Heart left ventricle (tissue), 16 donors: Measurements from ENCODE around the gene CHAT. TPM values are rescaled to one million over a fixed set of nuclear protein-coding genes. Genes with fewer than 3 reads are reported as not detected.

Source experiments
- ATAC-seq, 4 donors: fragments of 200-7000 bp; cut with Tn5 transposase; one replicate each; pipeline ENCODE4 v1.9.1; 2020 to 2022; ENCODE audit warnings: moderate library complexity in 4 of 4, mild to moderate bottlenecking in 3 of 4, moderate number of reproducible peaks in 1 of 4
- DNase-seq, 5 donors: peaks; one replicate each; pipeline ENCODE4 v3.0.0-alpha.2; 2020
- H3K27ac ChIP-seq, 12 donors: fragments of 200-600 bp; sonication (generic) in 4 of 12; one replicate each; pipeline versions ENCODE4 v1.5.0 to v1.8.0; 2016 to 2022; ENCODE audit warnings: mild to moderate bottlenecking in 2 of 12
- H3K27me3 ChIP-seq, 9 donors: fragments of 200-600 bp; sonication (generic) in 2 of 9; one replicate each; pipeline versions ENCODE4 v1.5.1 to v1.8.0; 2016 to 2022; ENCODE audit warnings: mild to moderate bottlenecking in 3 of 9
- H3K36me3 ChIP-seq, 9 donors: fragments of 200-600 bp; sonication (generic) in 2 of 9; one replicate each; pipeline versions ENCODE4 v1.5.0 to v1.8.0; 2018 to 2022; ENCODE audit warnings: mild to moderate bottlenecking in 2 of 9
- H3K4me1 ChIP-seq, 12 donors: fragments of 200-600 bp; sonication (generic) in 4 of 12; one replicate each; pipeline versions ENCODE4 v1.5.0 to v1.8.0; 2016 to 2022; ENCODE audit warnings: mild to moderate bottlenecking in 3 of 12
- H3K4me3 ChIP-seq, 12 donors: fragments of 200-600 bp; sonication (generic) in 4 of 12; one replicate each; pipeline versions ENCODE4 v1.5.0 to v1.8.0; 2017 to 2022; ENCODE audit warnings: mild to moderate bottlenecking in 9 of 12, moderate library complexity in 4 of 12
- H3K9me3 ChIP-seq, 12 donors: fragments of 200-600 bp; sonication (generic) in 4 of 12; one replicate each; pipeline versions ENCODE4 v1.5.0 to v1.8.0; 2016 to 2022; ENCODE audit warnings: mild to moderate bottlenecking in 1 of 12
- POLR2A ChIP-seq, 2 donors: fragments of 450-650 bp; IDR thresholded peaks; one replicate each; pipeline ENCODE4 v1.6.1; 2017; ENCODE audit warnings: antibody characterized with exemption in 2 of 2, mild to moderate bottlenecking in 2 of 2, moderate library complexity in 2 of 2
- WGBS, 4 donors: extraction: QIAGEN DNeasy Blood & Tissue Kit in 2 of 4; methylation state at CpG; one replicate each; pipeline versions ENCODE4 v1.1.5 to v1.1.7; 2013 to 2018; 5-methylcytosine and 5-hydroxymethylcytosine counted together
- intact Hi-C, 10 donors: fragments of 100-400 bp; cut with DNase I; formaldehyde crosslinking; loops; one replicate each; pipeline versions ENCODE4 v1.11.1 to v1.14.2; 2022
- polyA plus RNA-seq, 2 donors: library from polyadenylated mRNA; stranded (reverse); fragments of 200-250 nt; gene quantifications; one replicate each; pipeline ENCODE4 v1.2.3, GENCODE V29; 2013
- total RNA-seq, 9 donors: library from RNA; depleted of rRNA in 2 of 9; stranded (reverse); fragments of >200 nt in 2 of 9; fragmentation: NEBNext Ultra II Directional in 3 of 9; extraction: Animal tissue kit (Norgen Biotek cat#: 25700) in 3 of 9; gene quantifications; one replicate each; pipeline versions ENCODE4 v1.1.0 to v1.2.4, GENCODE V29; 2016 to 2023
- TF ChIP-seq, protein P1 (sequence below), 12 donors: fragments of 200-600 bp; sonication (generic) in 4 of 12; IDR thresholded peaks; one replicate each; pipeline versions ENCODE4 v1.5.0 to v1.8.0; 2018 to 2022; ENCODE audit warnings: antibody characterized with exemption in 12 of 12, mild to moderate bottlenecking in 5 of 12
- donor health status: ischemic (EF 13 %, LVEDD 7.1; RV severe dilation, severe dysfunction).
- donor health status: healthy with polysubstance abuse.
- donor health status: DM: no; HTN: yes; CAD: no.
- donor health status: DM: no; HTN: no; CAD: no.
- donor health status: ischemic (EF 25% LVEDD 6.9; RV normal size, moderate dysfunction).
- donor health status: ischemic (EF 25% LVEDD 5.7; RV mildly dilated, moderate dysfunction).
- donor health status: healthy.
- donor health status: DM: yes; HTN: yes; CAD: no.
- donor health status: ischemic (EF 35%, LVEDD 5.7; RV mildly dilated, moderate dysfunction).
- donor health status: nonischemic (EF 11% LVEDD 7.7; RV severe dilation, severe dysfunction).
- donor health status: DM: yes; HTN: yes; CAD: no.
- donor health status: PGD.
- donor health status: ischemic (EF 29% LVEDD 5.4; RV normal size, mild dysfunction).
- donor health status: nonischemic (EF 23%, LVEDD 6.1; RV moderate dilation, normal function).

CHAT gene
- total and polyA plus RNA-seq, 11 donors = not detected

DNA sequence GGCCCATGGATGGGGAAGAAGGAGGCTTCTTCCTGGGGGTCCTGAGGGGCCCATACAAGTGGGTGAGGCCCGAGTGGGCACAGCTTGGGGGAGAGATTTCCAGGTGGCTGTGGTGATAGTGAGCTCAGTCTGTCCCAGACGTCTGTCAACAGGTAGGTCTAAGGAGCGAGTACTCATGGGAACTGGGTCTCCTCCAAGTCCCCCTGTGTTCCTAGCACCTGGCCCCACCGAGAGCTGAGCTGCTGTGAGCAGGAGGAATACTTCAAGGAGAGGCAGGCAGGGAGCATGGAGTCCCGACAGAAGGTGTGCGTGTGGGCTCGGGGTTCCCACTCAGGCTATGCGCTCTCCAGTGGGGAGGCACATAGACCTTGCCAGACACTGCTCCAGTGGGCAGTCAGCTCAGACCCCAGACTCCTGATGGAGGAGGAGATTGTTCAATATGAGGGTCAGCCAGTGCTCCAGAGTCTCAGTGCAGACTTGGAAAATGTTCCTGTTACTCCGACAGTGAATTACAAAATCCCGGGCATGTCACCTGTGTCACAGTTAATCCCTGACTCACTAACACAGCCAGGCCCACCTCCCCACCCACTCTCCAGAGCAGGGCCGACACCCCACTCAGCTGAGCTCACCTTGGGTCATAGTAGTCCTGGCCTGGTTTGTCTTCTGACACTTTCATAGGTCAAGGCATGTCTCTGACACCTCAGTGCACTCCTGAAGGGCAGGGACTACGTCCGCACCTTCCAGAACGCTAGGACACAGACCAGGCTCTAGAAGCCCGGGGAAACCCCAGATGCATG lies 37.4 kb downstream of the CHAT start:
- H3K9me3 ChIP-seq = no peaks in the 10 kb centered on the region
- H3K4me1 ChIP-seq = no peaks in the 10 kb centered on the region
- DNase-seq (no peak), ATAC-seq (no peak)
- intact Hi-C loops = no loop called here
- TF ChIP-seq, protein P1, sequence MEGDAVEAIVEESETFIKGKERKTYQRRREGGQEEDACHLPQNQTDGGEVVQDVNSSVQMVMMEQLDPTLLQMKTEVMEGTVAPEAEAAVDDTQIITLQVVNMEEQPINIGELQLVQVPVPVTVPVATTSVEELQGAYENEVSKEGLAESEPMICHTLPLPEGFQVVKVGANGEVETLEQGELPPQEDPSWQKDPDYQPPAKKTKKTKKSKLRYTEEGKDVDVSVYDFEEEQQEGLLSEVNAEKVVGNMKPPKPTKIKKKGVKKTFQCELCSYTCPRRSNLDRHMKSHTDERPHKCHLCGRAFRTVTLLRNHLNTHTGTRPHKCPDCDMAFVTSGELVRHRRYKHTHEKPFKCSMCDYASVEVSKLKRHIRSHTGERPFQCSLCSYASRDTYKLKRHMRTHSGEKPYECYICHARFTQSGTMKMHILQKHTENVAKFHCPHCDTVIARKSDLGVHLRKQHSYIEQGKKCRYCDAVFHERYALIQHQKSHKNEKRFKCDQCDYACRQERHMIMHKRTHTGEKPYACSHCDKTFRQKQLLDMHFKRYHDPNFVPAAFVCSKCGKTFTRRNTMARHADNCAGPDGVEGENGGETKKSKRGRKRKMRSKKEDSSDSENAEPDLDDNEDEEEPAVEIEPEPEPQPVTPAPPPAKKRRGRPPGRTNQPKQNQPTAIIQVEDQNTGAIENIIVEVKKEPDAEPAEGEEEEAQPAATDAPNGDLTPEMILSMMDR (IDR thresholded peaks at IDR 0.05) = no peak
- TF ChIP-seq POLR2A (IDR thresholded peaks at IDR 0.05) = no peak
- H3K27me3 ChIP-seq = peaks cover 0 to 29% (median 3%) of the 10 kb centered on the region in 9 donors
- no peaks in the 10 kb centered on the region for H3K36me3 ChIP-seq
- no peak overlapping the region for H3K27ac ChIP-seq
- H3K4me3 ChIP-seq = no peak overlapping the region
- WGBS, 4 donors = 67 to 76% (median 71%) methylated on average over 13 to 15 of the region's 15 CpGs

DNA sequence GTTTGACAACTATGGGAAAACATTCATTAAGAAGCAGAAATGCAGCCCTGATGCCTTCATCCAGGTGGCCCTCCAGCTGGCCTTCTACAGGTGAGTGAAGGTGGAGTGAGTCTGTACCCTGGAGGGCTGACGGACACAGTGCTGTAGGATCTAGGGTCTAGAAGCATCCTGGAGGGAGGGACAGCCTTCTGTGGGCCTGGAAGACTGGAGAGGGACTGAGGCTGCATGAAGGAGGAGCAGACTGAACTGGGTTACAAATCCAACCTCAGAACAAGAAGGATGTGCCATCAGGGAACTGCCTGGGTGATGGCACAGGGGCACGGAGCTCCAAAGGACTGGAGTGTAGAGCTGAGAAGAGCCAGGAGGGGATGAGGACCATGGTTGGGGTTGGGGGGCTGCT lies 38.1 kb downstream of the CHAT start:
- no peak for DNase-seq
- Histone ChIP-seq H3K4me1 (no peaks in the 10 kb centered on the region), H3K27me3 (peaks cover 0 to 31% (median 4%) of the 10 kb centered on the region in 9 donors), H3K36me3 (no peaks in the 10 kb centered on the region), H3K4me3 (no peak overlapping the region), H3K27ac (no peak overlapping the region), H3K9me3 (no peaks in the 10 kb centered on the region)
- intact Hi-C loops = no loop called here
- TF ChIP-seq, protein P1 (IDR thresholded peaks at IDR 0.05) = no peak
- no peak for TF ChIP-seq POLR2A (IDR thresholded peaks at IDR 0.05)
- ATAC-seq = no peak
- 59 to 75% (median 63%) methylated on average over 2 of the region's 2 CpGs for WGBS, 4 donors

DNA sequence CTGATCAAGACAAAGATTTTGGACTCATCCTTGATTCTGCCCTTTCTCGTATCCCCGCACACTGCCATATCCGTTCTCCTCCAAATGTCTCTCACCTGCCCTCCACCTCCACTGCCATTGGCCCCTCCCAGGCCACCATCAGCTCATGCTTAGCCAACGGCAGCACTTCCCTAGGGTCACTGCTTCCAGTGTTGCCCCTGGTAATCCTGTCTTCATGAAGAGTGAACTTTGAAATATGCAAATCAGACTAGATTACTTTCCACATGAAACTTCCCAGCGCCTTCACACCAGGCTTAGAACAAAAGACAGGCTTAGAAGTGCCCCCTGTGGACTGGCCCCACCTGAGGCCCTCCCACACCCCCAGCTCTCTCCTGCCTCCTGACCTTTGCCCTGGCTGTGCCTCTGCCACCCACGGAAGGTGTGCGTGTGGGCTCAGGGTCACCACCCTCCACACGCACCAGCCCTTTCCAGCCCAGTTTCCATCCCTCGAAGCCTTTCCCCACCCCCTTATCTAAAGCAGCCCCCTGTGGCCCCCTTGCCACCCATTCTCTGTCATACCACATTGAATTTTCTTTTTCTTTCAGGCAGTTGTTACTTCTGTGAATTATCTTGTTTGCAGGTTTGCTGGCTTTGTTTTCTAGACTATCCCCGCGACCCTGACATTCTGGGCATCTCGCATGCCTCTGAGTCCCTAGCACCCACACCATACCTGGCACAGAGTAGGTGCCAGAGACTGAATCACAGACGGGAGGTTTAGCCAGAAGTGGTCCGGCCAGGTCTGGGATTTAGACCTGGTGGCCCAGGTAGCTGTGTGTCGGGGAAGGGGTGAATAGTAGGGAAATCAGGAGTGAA lies 38.8 kb downstream of the CHAT start:
- no peak overlapping the region for H3K4me3 ChIP-seq
- H3K9me3 ChIP-seq = peaks cover 0 to 3% (median 0%) of the 10 kb centered on the region in 12 donors
- no peak overlapping the region for H3K27ac ChIP-seq
- H3K27me3 ChIP-seq = peaks cover 0 to 31% (median 4%) of the 10 kb centered on the region in 9 donors
- H3K4me1 ChIP-seq = no peaks in the 10 kb centered on the region
- TF ChIP-seq POLR2A (IDR thresholded peaks at IDR 0.05) = no peak
- TF ChIP-seq, protein P1 (IDR thresholded peaks at IDR 0.05) = no peak
- no peak for ATAC-seq
- 74 to 84% (median 80%) methylated on average over 15 of the region's 15 CpGs for WGBS, 4 donors
- no peak for DNase-seq
- intact Hi-C loops = no loop called here
- no peaks in the 10 kb centered on the region for H3K36me3 ChIP-seq
